ENCODE data around the gene STARD9. TPM values are rescaled to one million over a fixed set of nuclear protein-coding genes. Genes with fewer than 3 reads are reported as not detected.

STARD9 gene
- total and polyA plus RNA-seq, 2 of the 4 experiments (the other 2 are of a cell fraction): 2.0 to 3.2 TPM

DNA sequence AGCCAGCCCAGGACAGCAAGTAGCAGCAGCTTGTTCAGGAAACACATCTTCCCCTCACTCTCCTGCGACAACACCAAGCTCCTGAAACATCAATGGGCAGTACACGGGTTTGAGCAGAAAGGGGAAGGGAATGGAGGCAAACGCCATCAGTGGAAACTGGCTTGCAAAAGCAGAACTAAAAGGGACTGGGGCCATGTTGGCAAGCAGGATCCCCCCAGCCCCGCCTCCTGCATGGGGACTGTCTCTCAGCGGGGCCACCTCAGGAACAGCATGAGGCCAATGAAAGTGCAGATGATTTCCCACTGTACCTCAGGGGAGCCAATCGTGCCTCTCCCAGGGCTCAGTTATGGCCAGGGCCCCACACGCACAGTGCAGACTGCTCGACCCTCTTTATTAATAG lies 154.7 kb downstream of the STARD9 start:
- Histone ChIP-seq H3K27me3 (ENCODE audit: control insufficient read depth, insufficient read depth, low read length) (no peaks in the 10 kb centered on the region), H2BK5ac (ENCODE audit: low read depth, low read length, poor library complexity, severe bottlenecking) (no peak overlapping the region), H2BK15ac (ENCODE audit: low read depth, low read length) (no peak overlapping the region), H3K9me1 (ENCODE audit: insufficient read depth, low read length) (peaks cover 6% of the 10 kb centered on the region; the same call in 1 of the 2 replicates), H3K9ac (ENCODE audit: low read depth, low read length) (no peak overlapping the region), H2AK9ac (replicated peaks; ENCODE audit: low read depth, low read length, poor library complexity) (no peak overlapping the region), H3K4me1 (ENCODE audit: control insufficient read depth, insufficient read depth, low read length) (no peaks in the 10 kb centered on the region), H2AK5ac (ENCODE audit: low read depth, low read length) (no peak overlapping the region), H2BK120ac (ENCODE audit: low read depth, low read length) (no peak overlapping the region), H4K91ac (ENCODE audit: insufficient read depth, low read depth, low read length) (no peak overlapping the region), H3K4ac (ENCODE audit: low read depth, low read length) (no peak overlapping the region), H4K5ac (ENCODE audit: low read depth, low read length) (no peak overlapping the region), H3K9me3 (ENCODE audit: control insufficient read depth, insufficient read depth, low read length) (no peaks in the 10 kb centered on the region), H3K23ac (ENCODE audit: low read depth, low read length) (no peak overlapping the region), H3K79me1 (ENCODE audit: low read depth in 1 of 2, low read length in 2 of 2) (peaks cover 8 to 13% of the 10 kb centered on the region in 2 experiments), H4K8ac (ENCODE audit: low read depth in 2 of 2, low read length in 2 of 2) (no peak overlapping the region), H3K18ac (ENCODE audit: low read depth, low read length) (no peak overlapping the region), H3K14ac (replicated peaks; ENCODE audit: low read depth, low read length) (no peak overlapping the region), H2BK20ac (ENCODE audit: low read depth, low read length) (no peak overlapping the region), H2AFZ (replicated peaks; ENCODE audit: low read length, poor library complexity) (no peak overlapping the region), H4K20me1 (ENCODE audit: insufficient read depth, low read length) (peaks cover 3% of the 10 kb centered on the region; the same call in 1 of the 2 replicates), H3K36me3 (ENCODE audit: control insufficient read depth, insufficient read depth, low read length) (peaks cover 84% of the 10 kb centered on the region), H3K27ac (ENCODE audit: insufficient read depth, low read length) (no peak overlapping the region), H3K4me2 (ENCODE audit: low read depth, low read length) (no peak overlapping the region), H3K4me3 (ENCODE audit: insufficient read depth, low read depth, low read length) (no peak overlapping the region), H3K56ac (ENCODE audit: extremely low read depth, insufficient read depth, low read length) (no peak overlapping the region)
- dilution Hi-C loops (cut with HindIII; ENCODE audit: low sequenced_read_pairs, unreplicated experiment) (no loop called here), intact Hi-C loops (cut with micrococcal nuclease) (no loop called here), in situ Hi-C loops (cut with MboI; ENCODE audit: low sequenced_read_pairs) (no loop called here)
- ChIA-PET POLR2A (ENCODE audit: unreplicated experiment) (no interaction called here), CTCF (no interaction called here)
- BruUV-seq (replicated peaks): no TSS peak
- DNase-seq (no peak), ATAC-seq (ENCODE audit: low read depth) (no peak)
- no peak for TF ChIP-seq FOS (IDR thresholded peaks at IDR 0.05; ENCODE audit: low read depth, low read length)
- no peak for TF ChIP-seq POLR2A (IDR thresholded peaks at IDR 0.05; ENCODE audit: low read depth, low read length)
- TF ChIP-seq, protein P1, sequence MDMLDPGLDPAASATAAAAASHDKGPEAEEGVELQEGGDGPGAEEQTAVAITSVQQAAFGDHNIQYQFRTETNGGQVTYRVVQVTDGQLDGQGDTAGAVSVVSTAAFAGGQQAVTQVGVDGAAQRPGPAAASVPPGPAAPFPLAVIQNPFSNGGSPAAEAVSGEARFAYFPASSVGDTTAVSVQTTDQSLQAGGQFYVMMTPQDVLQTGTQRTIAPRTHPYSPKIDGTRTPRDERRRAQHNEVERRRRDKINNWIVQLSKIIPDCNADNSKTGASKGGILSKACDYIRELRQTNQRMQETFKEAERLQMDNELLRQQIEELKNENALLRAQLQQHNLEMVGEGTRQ (IDR thresholded peaks at IDR 0.05; ENCODE audit: low read depth, low read length): no peak
- TF ChIP-seq, protein P2, sequence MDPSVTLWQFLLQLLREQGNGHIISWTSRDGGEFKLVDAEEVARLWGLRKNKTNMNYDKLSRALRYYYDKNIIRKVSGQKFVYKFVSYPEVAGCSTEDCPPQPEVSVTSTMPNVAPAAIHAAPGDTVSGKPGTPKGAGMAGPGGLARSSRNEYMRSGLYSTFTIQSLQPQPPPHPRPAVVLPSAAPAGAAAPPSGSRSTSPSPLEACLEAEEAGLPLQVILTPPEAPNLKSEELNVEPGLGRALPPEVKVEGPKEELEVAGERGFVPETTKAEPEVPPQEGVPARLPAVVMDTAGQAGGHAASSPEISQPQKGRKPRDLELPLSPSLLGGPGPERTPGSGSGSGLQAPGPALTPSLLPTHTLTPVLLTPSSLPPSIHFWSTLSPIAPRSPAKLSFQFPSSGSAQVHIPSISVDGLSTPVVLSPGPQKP (IDR thresholded peaks at IDR 0.05; ENCODE audit: borderline replicate concordance, low read depth, low read length): no peak
- TF ChIP-seq, protein P3, sequence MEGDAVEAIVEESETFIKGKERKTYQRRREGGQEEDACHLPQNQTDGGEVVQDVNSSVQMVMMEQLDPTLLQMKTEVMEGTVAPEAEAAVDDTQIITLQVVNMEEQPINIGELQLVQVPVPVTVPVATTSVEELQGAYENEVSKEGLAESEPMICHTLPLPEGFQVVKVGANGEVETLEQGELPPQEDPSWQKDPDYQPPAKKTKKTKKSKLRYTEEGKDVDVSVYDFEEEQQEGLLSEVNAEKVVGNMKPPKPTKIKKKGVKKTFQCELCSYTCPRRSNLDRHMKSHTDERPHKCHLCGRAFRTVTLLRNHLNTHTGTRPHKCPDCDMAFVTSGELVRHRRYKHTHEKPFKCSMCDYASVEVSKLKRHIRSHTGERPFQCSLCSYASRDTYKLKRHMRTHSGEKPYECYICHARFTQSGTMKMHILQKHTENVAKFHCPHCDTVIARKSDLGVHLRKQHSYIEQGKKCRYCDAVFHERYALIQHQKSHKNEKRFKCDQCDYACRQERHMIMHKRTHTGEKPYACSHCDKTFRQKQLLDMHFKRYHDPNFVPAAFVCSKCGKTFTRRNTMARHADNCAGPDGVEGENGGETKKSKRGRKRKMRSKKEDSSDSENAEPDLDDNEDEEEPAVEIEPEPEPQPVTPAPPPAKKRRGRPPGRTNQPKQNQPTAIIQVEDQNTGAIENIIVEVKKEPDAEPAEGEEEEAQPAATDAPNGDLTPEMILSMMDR (conservative IDR thresholded peaks at IDR 0.05; ENCODE audit: low read depth, low read length): no peak
- no peak for TF ChIP-seq NFE2L2 (IDR thresholded peaks at IDR 0.05; ENCODE audit: low read depth, low read length)
- no peak for TF ChIP-seq SMC3 (IDR thresholded peaks at IDR 0.05; ENCODE audit: low read depth, low read length)
- no peak for TF ChIP-seq BHLHE40 (IDR thresholded peaks at IDR 0.05; ENCODE audit: low read depth, low read length)
- TF ChIP-seq CEBPB (IDR thresholded peaks at IDR 0.05; ENCODE audit: low read depth, low read length): no peak
- no peak for TF ChIP-seq RFX5 (IDR thresholded peaks at IDR 0.05; ENCODE audit: low read depth, low read length)
- TF ChIP-seq RCOR1 (IDR thresholded peaks at IDR 0.05; ENCODE audit: insufficient replicate concordance, low read length): no peak
- TF ChIP-seq MAFK (IDR thresholded peaks at IDR 0.05; ENCODE audit: low read depth, low read length): no peak
- no peak for TF ChIP-seq CHD1 (IDR thresholded peaks at IDR 0.05; ENCODE audit: low read depth, low read length)
- no peak for TF ChIP-seq RAD21 (IDR thresholded peaks at IDR 0.05; ENCODE audit: low read length)
- TF ChIP-seq MXI1 (IDR thresholded peaks at IDR 0.05; ENCODE audit: borderline replicate concordance, low read depth, low read length): no peak
- TF ChIP-seq MAZ (IDR thresholded peaks at IDR 0.05; ENCODE audit: borderline replicate concordance, low read depth, low read length): no peak
- 78% methylated on average over 5 of the region's 8 CpGs; no CpG with 5 or more reads in 1 of the 2 experiments for WGBS, 2 experiments (ENCODE audit: extremely low coverage in 2 of 2, insufficient read length in 1 of 2)

Measured in IMR-90 (cell line).